NCI-H2227 treated with DMSO at 0.1 percent for 48 hours (cell line): ENCODE data around the gene ACTRT2.

Experiments used
- DNase-seq: peaks from one replicate; lab custom pipeline; 2025; lab: John Stamatoyannopoulos, UW

ACTRT2 gene

DNA sequence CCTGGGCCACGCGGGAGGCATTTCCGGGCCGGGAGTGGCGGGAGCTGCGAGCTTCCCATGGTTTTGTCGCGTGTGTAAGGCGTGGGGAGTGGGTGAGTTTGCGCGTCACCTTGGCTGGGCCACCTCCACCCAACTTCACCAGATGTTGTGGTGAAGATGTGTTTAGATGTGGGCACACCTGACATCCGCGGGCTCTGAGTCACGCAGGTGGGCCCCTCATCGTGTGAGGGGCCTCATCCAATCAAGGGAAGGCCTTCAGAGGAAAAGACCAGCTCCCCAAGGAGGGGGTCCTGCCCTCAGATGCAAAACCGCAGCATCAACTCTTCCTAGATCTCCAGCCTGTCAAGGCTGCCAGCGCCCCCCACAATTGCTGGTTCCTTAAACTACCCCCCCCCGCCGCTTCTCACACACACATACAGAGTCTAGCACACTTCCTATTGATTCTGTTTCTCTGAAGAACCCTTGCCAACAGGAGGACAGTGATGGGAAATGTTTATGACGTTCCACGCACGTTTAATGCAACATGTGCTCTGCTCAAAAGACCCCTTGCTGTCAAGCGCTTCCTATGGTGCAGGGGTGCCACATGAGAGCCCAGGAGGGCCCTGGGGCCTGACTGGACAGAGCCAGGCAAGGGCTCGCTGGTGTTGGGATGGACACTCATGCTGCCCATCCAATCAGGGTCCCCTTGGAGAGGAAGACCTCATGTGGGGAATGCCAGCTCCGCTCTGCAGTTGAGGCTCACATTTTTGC, 11.9 kb downstream of the ACTRT2 start:
- DNase-seq, result no peak

DNA sequence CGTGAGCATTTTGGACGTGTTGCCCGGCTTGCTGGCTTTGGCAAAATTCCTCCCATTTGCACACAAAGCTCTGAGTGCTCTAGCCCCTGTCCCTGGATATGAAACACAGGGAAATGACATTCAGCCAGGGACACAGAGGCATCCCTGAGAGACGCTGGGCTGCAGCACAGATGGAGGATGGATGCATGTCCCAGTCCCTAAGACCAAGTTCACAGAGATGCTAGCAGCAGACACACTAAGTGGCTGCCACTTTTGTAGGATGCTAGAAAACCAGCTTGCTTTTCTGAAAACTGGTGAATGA, 12.5 kb downstream of the ACTRT2 start:
- no peak for DNase-seq

GRCh38 chr1:3034162-3034561, 12.9 kb downstream of the ACTRT2 start:
- no peak for DNase-seq

- DNase-seq, result no peak
Observed at GRCh38 chr1:3034728-3035562, 13.7 kb downstream of the ACTRT2 start.

- no peak for DNase-seq
Observed at GRCh38 chr1:3035563-3036446, 14.5 kb downstream of the ACTRT2 start.

DNA sequence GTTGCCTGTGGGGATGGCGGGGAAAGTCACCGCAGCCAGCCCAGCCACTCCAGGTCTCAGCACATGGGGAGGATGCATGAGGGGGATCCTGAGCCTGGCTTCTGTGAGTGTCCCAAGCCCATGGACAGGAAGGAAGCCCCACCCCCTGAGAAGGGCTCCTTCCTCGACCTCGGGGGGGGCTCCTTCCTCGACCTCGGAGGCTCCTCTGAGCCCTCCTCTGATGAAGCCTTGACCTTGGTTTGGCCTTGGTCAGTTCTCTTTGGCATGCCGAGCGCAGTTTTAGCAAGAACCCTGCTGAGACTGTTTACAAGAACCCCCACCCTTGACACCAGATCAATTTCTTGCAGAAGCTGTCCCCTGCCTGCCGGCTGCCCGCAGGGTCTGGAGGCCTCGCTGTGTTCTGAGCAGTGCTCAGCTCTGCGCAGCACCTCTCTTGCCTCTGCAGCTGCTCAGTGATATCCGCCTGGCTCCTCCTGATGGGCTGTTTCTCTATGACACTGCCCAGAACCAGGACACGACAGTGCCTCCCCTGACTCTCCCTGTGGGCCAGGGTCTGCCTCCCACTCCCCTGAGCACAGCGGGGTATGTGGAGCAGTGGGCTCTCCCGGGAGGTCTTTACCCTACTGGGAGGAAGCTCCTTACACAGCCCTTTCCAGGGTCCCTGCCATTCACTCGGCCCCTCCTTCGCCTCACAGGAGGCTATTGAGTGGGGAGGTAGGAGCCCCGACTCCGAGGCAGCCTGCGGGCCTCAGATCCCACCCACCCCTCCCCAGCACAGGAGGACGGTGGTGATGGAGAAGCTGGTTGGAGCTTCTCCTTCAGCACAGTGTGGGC, 15.4 kb downstream of the ACTRT2 start:
- DNase-seq, result no peak

DNA sequence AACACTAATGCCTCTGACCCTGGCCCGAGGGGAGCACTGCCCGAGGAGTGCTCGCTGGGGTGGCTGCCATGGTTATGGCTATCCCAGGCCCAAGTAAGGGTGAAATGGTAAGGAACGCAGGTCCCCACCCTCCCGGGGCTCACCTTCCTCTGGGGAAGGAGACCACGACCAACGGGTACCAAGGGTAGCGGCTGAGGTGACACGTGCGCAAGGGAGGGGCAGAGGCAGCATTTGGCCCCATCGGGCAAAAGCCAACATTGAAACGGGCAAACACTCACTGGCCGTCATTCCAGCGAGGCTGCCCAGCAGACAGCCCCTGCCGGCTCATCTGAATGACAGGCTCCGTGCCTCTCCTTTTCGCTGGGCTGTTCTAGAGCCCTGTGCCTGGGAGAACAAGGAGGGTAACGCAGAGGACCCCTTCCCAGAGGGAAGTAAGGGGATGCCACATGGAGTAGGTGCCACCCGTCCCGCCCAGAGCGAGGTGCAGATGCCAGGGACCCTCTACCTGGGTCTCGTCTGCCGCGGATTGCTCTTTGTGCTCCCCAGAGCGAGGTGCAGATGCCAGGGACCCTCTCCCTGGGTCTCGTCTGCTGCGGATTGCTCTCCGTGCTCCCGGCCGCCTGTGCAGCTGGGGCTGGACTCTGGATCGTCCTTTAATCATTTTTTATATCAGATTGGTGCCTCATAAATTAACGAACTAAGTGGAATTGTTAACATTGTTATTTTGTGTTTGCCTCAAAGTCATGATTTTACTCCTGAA, 16.2 kb downstream of the ACTRT2 start:
- DNase-seq, result no peak

DNA sequence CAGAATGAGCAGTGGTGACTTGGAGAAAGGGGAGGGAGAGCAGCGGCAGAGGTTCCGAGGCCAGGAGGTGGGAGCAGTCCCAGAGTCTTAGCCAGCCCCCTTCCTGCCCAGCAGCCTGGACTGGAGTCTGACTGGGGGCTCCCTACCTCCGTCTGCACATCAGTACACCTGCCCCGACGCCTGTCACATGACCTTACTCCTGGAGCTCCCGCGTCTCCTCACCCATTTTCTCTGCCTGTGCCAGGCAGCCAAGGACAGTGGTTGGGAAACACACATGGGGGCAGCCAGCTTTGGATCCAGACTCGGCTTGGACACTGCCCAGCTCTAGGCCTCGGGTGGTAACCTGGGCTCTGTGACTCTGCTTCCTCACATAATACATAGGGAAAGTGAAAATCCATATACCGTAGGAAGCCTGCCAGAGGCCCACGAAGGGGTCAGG, 16.9 kb downstream of the ACTRT2 start:
- DNase-seq, result no peak

DNA sequence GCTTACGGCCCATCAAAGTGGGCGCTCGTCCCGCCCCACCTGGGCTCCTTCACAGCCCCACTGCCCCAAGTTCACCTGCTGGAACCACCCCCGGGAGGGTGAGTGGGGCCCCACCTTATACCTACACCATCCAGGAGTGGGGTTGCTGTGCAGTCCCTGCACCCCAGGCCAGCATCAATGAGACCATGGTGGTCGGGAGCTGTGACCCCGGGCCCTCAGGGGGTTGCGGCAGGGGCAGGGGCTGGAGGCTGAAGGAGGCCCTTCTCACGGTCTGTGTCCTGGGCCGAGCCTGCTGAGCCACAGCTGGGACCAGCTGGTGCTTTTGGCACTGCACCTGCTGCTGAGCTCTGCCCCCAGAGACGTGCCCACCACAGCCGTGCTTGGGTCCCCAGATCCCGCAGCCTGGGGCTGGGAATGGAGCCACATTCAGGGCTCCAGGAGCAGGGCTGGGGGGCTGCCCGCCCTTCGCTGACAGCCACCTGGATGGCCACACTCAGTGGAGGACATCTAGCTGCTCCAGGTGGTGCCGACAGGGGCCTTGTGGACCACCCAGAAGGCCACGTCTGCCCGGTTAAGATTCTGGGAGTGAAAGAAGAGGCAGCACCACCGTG, 17.4 kb downstream of the ACTRT2 start:
- DNase-seq, result no peak

DNA sequence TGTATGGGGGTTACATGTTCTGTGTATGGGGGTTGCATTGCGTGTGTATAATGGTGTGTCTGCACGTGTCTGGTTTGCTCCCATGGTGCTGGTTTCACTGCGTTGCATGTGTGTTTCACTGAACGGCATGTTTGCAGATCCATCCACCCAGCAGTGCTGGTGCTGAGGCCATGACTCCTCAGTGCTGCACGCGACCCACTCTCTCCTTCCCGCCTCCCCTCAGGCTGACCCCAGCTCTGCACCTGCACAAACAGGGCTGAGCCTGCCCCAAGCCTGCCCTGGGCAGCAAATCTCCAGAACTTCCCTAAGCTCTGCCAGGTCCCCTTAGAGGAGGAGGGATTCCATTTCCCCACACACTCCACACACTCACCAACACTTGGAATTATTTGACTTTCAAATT, 18.7 kb downstream of the ACTRT2 start:
- DNase-seq, result no peak

- no peak for DNase-seq
Observed at GRCh38 chr1:3042481-3042880, 21.2 kb downstream of the ACTRT2 start.

- DNase-seq, result no peak
Observed at GRCh38 chr1:3049164-3049563, 27.9 kb downstream of the ACTRT2 start.

- no peak for DNase-seq
Observed at GRCh38 chr1:3049905-3050304, 28.6 kb downstream of the ACTRT2 start.

DNA sequence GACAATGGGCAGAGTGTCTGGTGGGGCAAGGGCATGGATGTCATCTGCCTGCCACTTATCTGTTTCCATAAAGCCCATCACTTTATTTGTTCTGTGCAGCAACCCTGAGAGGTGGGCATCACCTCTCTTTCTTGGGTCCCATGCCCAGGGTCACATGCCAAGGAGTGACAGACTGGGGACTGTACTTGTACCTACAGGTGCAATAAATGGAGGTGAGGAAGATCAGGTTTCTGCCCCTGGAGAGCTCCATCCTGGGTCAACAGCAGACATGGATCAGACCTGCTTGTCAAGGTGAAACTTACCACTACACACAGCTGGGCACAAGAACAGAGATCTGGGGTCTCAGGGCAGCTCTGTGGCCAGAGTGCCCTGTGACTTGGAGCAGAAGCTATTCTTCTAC, 29.3 kb downstream of the ACTRT2 start:
- no peak for DNase-seq

DNA sequence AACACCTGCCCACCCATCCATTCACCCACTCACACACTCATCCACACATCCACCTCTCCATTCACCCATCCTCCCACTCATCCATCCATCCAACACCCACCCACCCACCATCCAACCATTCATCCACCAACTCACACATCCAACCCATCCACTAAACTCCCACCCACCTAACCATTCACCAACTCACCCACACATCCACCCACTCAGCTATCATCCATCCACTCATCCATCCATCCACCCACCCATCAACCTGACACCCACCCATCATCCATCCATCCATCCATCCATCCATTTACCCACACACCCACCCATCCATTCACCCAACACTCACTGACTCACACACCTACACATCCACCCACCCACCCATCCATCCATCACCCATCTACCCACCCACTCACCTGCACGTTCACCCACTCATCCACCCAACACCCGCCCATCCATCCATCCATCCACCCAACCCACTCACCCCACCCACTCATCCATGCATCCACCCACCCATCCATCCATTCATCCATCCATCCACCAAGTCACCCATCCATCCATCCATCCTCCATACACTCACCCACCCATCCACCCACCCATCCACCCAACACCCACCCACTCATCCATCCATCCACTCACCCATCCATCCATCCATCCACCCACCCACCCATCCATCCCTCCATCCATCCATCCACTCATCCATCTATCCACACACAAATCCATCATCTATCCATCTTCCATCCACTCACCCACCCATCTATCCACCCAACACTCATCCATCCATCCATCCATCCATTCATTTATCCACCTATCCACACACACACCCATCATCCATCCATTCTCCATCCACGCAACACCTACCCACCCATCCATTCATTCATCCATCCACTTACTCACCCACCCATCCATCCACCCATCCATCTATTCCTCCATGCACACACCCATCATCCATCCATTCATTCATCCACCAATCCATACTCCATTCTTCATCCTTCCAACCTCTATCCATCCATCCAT, 30.3 kb downstream of the ACTRT2 start:
- no peak for DNase-seq

GRCh38 chr1:3052501-3052900, 31.2 kb downstream of the ACTRT2 start:
- no peak for DNase-seq

GRCh38 chr1:3053366-3053980, 32.2 kb downstream of the ACTRT2 start:
- no peak for DNase-seq

DNA sequence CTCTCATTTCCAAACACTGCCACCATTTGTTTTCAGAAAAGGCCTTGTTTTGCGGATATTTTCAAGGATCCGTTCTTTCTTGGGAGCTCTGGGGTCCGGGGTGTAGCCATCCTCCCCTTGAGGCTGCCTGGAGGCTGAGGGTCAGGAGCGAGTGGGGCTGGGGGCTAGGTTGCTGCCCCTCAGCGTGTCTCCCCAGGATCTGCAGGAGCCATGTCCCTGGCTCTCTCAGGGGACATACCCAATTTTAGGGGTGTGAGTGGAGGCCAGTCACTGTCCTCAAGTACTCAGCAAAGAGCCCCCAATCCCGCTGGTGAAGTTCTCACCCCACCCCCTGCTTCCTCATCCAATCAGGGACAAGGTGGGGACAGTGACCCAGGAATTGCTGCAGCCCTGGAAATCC, 32.7 kb downstream of the ACTRT2 start:
- no peak for DNase-seq

GRCh38 chr1:3054474-3054873, 33.2 kb downstream of the ACTRT2 start:
- no peak for DNase-seq
